SU-DHL-6 (cell line): ENCODE measurements around the gene ZBTB7B.

Experiments
- CTCF ChIP-seq: fragments of 200-600 bp; sonication (generic); IDR thresholded peaks from one replicate; pipeline ENCODE4 v1.5.1; 2017; ENCODE audit warnings: antibody characterized with exemption, mild to moderate bottlenecking, low read length, moderate library complexity; ENCODE audit not compliant: insufficient read depth, poor library complexity, severe bottlenecking
- EZH2phosphoT487 ChIP-seq: fragments of 200-600 bp; sonication (generic), shearing (Covaris generic); conservative IDR thresholded peaks from 2 replicates; pipeline ENCODE4 v1.6.1; 2018; ENCODE audit warnings: mild to moderate bottlenecking, antibody characterized with exemption, low read length, moderate library complexity, mixed read lengths

GRCh38 chr1:155040358-155041093 is 37.9 kb downstream of the ZBTB7B start:
- TF ChIP-seq EZH2phosphoT487 (no peak), CTCF (no peak)
